ENCODE data around the gene TMEM203.

DNA sequence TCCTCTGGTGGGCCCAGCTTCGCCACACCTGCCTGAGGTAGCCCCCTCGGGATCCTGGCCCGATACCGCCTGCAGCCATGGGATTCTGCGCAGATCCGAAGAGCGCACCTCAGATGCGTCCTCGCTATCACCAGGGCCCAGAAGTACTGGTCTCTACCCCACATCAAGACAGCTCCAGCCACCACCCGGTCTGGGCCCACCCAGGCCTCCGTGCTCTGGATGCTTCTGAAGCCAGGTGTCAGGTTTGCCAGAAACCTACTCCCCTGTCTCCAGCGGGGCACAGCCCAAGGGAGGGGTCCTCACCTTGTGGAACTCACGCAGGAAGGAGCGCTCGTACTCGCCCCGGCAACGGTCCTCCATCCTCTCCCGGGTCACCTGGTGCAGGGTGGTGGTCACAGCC lies 19.5 kb downstream of the TMEM203 start:
- TF ChIP-seq RAD21 (IDR thresholded peaks at IDR 0.05; ENCODE audit: low read depth) (no peak), FOXM1 (IDR thresholded peaks at IDR 0.05; ENCODE audit: borderline replicate concordance, low read depth) (no peak), REST (IDR thresholded peaks at IDR 0.05; ENCODE audit: low read depth) (no peak), MAX (IDR thresholded peaks at IDR 0.05) (no peak), EGR1 (IDR thresholded peaks at IDR 0.05) (no peak), TAF1 (IDR thresholded peaks at IDR 0.05; ENCODE audit: low read depth) (no peak), TEAD4 (IDR thresholded peaks at IDR 0.05) (no peak), CEBPB (IDR thresholded peaks at IDR 0.05) (no peak), CREB1 (IDR thresholded peaks at IDR 0.05; ENCODE audit: low read depth) (no peak), YY1 (IDR thresholded peaks at IDR 0.05; ENCODE audit: low read depth) (no peak), TCF12 (IDR thresholded peaks at IDR 0.05; ENCODE audit: low read depth) (no peak)
- TF ChIP-seq, protein P1, sequence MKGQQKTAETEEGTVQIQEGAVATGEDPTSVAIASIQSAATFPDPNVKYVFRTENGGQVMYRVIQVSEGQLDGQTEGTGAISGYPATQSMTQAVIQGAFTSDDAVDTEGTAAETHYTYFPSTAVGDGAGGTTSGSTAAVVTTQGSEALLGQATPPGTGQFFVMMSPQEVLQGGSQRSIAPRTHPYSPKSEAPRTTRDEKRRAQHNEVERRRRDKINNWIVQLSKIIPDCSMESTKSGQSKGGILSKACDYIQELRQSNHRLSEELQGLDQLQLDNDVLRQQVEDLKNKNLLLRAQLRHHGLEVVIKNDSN (IDR thresholded peaks at IDR 0.05): no peak

All from Ishikawa (cell line).